CD4-positive, alpha-beta memory T cell (primary cell): ENCODE measurements around the gene MCRS1. TPM values are rescaled to one million over a fixed set of nuclear protein-coding genes. Genes with fewer than 3 reads are reported as not detected.
A peak's percentile ranks its signal among the peaks of the same experiment; 100 is the strongest.

ENCODE experiments used
- CTCF ChIA-PET: fragments of 350-600 bp; sonication (Branson Sonifier 250); formaldehyde crosslinking; loops from one replicate; lab custom pipeline; 2021; ENCODE audit warnings: inconsistent platforms; ENCODE audit not compliant: partially characterized antibody; lab: Charles Lee
- POLR2A ChIA-PET: fragments of 350-600 bp; sonication (Branson Sonifier 250); formaldehyde crosslinking; loops from one replicate; lab custom pipeline; 2021; ENCODE audit not compliant: partially characterized antibody; lab: Charles Lee
- DNase-seq, 5 donors: peaks; one replicate each; pipeline versions ENCODE4 v3.0.0 to v3.0.0-alpha.2; 2020 to 2022; ENCODE audit warnings: mixed read lengths in 1 of 5
- H3K27ac ChIP-seq: one replicate; pipeline ENCODE4 v1.7.0; 2013; ENCODE audit warnings: low read depth, low read length
- H3K27me3 ChIP-seq: 2 replicates; pipeline ENCODE4 v1.7.0; 2013; ENCODE audit warnings: mild to moderate bottlenecking, low read length, moderate library complexity; ENCODE audit not compliant: insufficient read depth
- H3K36me3 ChIP-seq: 2 replicates; pipeline ENCODE4 v1.7.0; 2013; ENCODE audit warnings: mild to moderate bottlenecking, low read length, moderate library complexity; ENCODE audit not compliant: insufficient read depth
- H3K4me1 ChIP-seq: 2 replicates; pipeline ENCODE4 v1.7.0; 2013; ENCODE audit warnings: mild to moderate bottlenecking, low read length, moderate library complexity; ENCODE audit not compliant: insufficient read depth
- H3K4me3 ChIP-seq, 2 donors: one replicate each; pipeline ENCODE4 v1.7.0; 2013; ENCODE audit warnings: low read length in 2 of 2, mild to moderate bottlenecking in 1 of 2
- H3K9me3 ChIP-seq, 2 donors: one replicate each; pipeline ENCODE4 v1.7.0; 2013; ENCODE audit warnings: low read length in 2 of 2, control low read depth in 1 of 2; ENCODE audit not compliant: control insufficient read depth in 1 of 2
- H3K27ac Mint-ChIP-seq, 7 donors: one replicate each; pipeline ENCODE4 v1.8.0; 2020 to 2021; ENCODE audit warnings: mixed read lengths in 7 of 7, mild to moderate bottlenecking in 6 of 7, inconsistent platforms in 3 of 7, moderate library complexity in 3 of 7
- H3K27me3 Mint-ChIP-seq, 2 donors: one replicate each; pipeline ENCODE4 v1.8.0; 2020 to 2021; ENCODE audit warnings: mixed read lengths in 2 of 2
- H3K36me3 Mint-ChIP-seq, 2 donors: one replicate each; pipeline ENCODE4 v1.8.0; 2020 to 2021; ENCODE audit warnings: mixed read lengths in 2 of 2, inconsistent platforms in 1 of 2, mild to moderate bottlenecking in 1 of 2
- H3K4me1 Mint-ChIP-seq, 4 donors: one replicate each; pipeline ENCODE4 v1.8.0; 2020 to 2021; ENCODE audit warnings: mixed read lengths in 4 of 4, mild to moderate bottlenecking in 1 of 4
- H3K4me3 Mint-ChIP-seq, 8 donors: one replicate each; pipeline ENCODE4 v1.8.0; 2020 to 2021; ENCODE audit warnings: mixed read lengths in 8 of 8, mild to moderate bottlenecking in 7 of 8, moderate library complexity in 6 of 8, inconsistent platforms in 3 of 8
- H3K9me3 Mint-ChIP-seq, 8 donors: one replicate each; pipeline ENCODE4 v1.8.0; 2020 to 2021; ENCODE audit warnings: mixed read lengths in 8 of 8, mild to moderate bottlenecking in 5 of 8, inconsistent platforms in 3 of 8, moderate library complexity in 1 of 8
- intact Hi-C: fragments of 100-400 bp; cut with micrococcal nuclease; formaldehyde crosslinking; loops from one replicate; pipeline ENCODE4 v1.15.1; 2023
- polyA plus RNA-seq, 2 donors: library from polyadenylated mRNA; unstranded; fragments of 300-500 nt; fragmentation: Illumina TruSeq; gene quantifications; one replicate each; pipeline ENCODE4 v1.2.3, GENCODE V29; 2021
- total RNA-seq, 2 experiments: library from RNA; stranded (reverse); gene quantifications; one replicate each; pipeline ENCODE4 v1.2.3, GENCODE V29; 2021

The MCRS1 gene
- total and polyA plus RNA-seq, 4 experiments from 2014 or later = 58.0 to 78.4 (median 68.3) TPM

- H3K9me3 Mint-ChIP-seq = peaks cover 0 to 2% (median 0%) of the 10 kb centered on the region in 8 donors
- intact Hi-C loops = no loop called here
- no peak overlapping the region for H3K27ac Mint-ChIP-seq
- no peak overlapping the region for H3K4me3 Mint-ChIP-seq
- H3K36me3 ChIP-seq = no peaks in the 10 kb centered on the region
- POLR2A ChIA-PET = interaction anchor here (0.6 kb wide), 1 partner anchor 21 kb away, joined by 3 read pairs; no protein-coding TSS in a partner anchor
- no peak for DNase-seq
- H3K4me3 ChIP-seq = no peak overlapping the region
- no peaks in the 10 kb centered on the region for H3K36me3 Mint-ChIP-seq
- H3K27me3 Mint-ChIP-seq = peaks cover 10 to 18% of the 10 kb centered on the region in 2 donors
- H3K4me1 ChIP-seq = peaks cover 8% of the 10 kb centered on the region
- peaks cover 16% of the 10 kb centered on the region for H3K27me3 ChIP-seq
- peaks cover 9 to 35% (median 13%) of the 10 kb centered on the region in 4 donors for H3K4me1 Mint-ChIP-seq
- H3K9me3 ChIP-seq = no peaks in the 10 kb centered on the region
- CTCF ChIA-PET = interaction anchor here (0.6 kb wide), 1 partner anchor 195 kb away, joined by 3 read pairs; no protein-coding TSS in a partner anchor
- H3K27ac ChIP-seq = no peak overlapping the region
Observed at GRCh38 chr12:49545815-49546214, 22.1 kb downstream of the MCRS1 start.

- CTCF ChIA-PET = interaction anchor here (0.8 kb wide), 1 partner anchor 21 kb away, joined by 3 read pairs; no protein-coding TSS in a partner anchor
- Histone ChIP-seq H3K36me3 (no peaks in the 10 kb centered on the region), H3K9me3 (no peaks in the 10 kb centered on the region), H3K27me3 (peaks cover 16% of the 10 kb centered on the region), H3K27ac (no peak overlapping the region), H3K4me3 (no peak overlapping the region), H3K4me1 (peaks cover 19% of the 10 kb centered on the region)
- peaks cover 0 to 2% (median 0%) of the 10 kb centered on the region in 8 donors for H3K9me3 Mint-ChIP-seq
- peaks cover 0 to 1% of the 10 kb centered on the region in 2 donors for H3K36me3 Mint-ChIP-seq
- DNase-seq = no peak
- H3K4me1 Mint-ChIP-seq = peaks cover 14 to 49% (median 23%) of the 10 kb centered on the region in 4 donors
- H3K27me3 Mint-ChIP-seq = peaks cover 8 to 16% of the 10 kb centered on the region in 2 donors
- H3K4me3 Mint-ChIP-seq = peak overlapping the region in 1 of 8 donors; percentile 5
- intact Hi-C loops = no loop called here
- POLR2A ChIA-PET = no interaction called here
- H3K27ac Mint-ChIP-seq = peak overlapping the region in 3 of 7 donors; percentile 21 to 89 (median 67)
Observed at GRCh38 chr12:49543914-49544815, 23.8 kb downstream of the MCRS1 start.

GRCh38 chr12:49543221-49543913 lies 24.6 kb downstream of the MCRS1 start:
- Histone ChIP-seq H3K27ac (no peak overlapping the region), H3K36me3 (no peaks in the 10 kb centered on the region), H3K9me3 (no peaks in the 10 kb centered on the region), H3K4me1 (peaks cover 12% of the 10 kb centered on the region), H3K27me3 (peaks cover 10% of the 10 kb centered on the region), H3K4me3 (no peak overlapping the region)
- Mint-ChIP-seq H3K27me3 (peaks cover 5 to 13% of the 10 kb centered on the region in 2 donors), H3K4me3 (peak overlapping the region in 1 of 8 donors; percentile 5), H3K9me3 (peaks cover 0 to 2% (median 0%) of the 10 kb centered on the region in 8 donors), H3K36me3 (peaks cover 0 to 1% of the 10 kb centered on the region in 2 donors), H3K4me1 (peaks cover 12 to 49% (median 19%) of the 10 kb centered on the region in 4 donors), H3K27ac (peak overlapping the region in 3 of 7 donors; percentile 44 to 78 (median 65))
- intact Hi-C loops = no loop called here
- POLR2A ChIA-PET = no interaction called here
- CTCF ChIA-PET = interaction anchor here (0.7 kb wide), 1 partner anchor 9 kb away, joined by 3 read pairs; no protein-coding TSS in a partner anchor
- DNase-seq = no peak

- Mint-ChIP-seq H3K27ac (peak overlapping the region in 4 of 7 donors; percentile 44 to 78 (median 60)), H3K36me3 (peaks cover 0 to 1% of the 10 kb centered on the region in 2 donors), H3K4me3 (no peak overlapping the region), H3K9me3 (peaks cover 0 to 2% (median 0%) of the 10 kb centered on the region in 8 donors), H3K27me3 (peaks cover 2 to 8% of the 10 kb centered on the region in 2 donors), H3K4me1 (peaks cover 11 to 45% (median 19%) of the 10 kb centered on the region in 4 donors)
- peaks cover 4% of the 10 kb centered on the region for H3K27me3 ChIP-seq
- ChIA-PET CTCF (interaction anchor here (0.7 kb wide), 1 partner anchor 10 kb away, joined by 3 read pairs; no protein-coding TSS in a partner anchor), POLR2A (no interaction called here)
- H3K27ac ChIP-seq = no peak overlapping the region
- intact Hi-C loops = no loop called here
- DNase-seq = no peak
- no peaks in the 10 kb centered on the region for H3K36me3 ChIP-seq
- H3K4me3 ChIP-seq = no peak overlapping the region
- H3K4me1 ChIP-seq = peaks cover 16% of the 10 kb centered on the region
- H3K9me3 ChIP-seq = no peaks in the 10 kb centered on the region
Observed at GRCh38 chr12:49542592-49543160, 25.3 kb downstream of the MCRS1 start.

- DNase-seq = no peak
- intact Hi-C loops = no loop called here
- peaks cover 11 to 45% (median 21%) of the 10 kb centered on the region in 4 donors for H3K4me1 Mint-ChIP-seq
- H3K4me3 Mint-ChIP-seq = peak overlapping the region in 1 of 8 donors; percentile 12
- no peaks in the 10 kb centered on the region for H3K9me3 ChIP-seq
- ChIA-PET POLR2A (no interaction called here), CTCF (no interaction called here)
- H3K36me3 Mint-ChIP-seq = peaks cover 0 to 1% of the 10 kb centered on the region in 2 donors
- no peaks in the 10 kb centered on the region for H3K27me3 ChIP-seq
- H3K27me3 Mint-ChIP-seq = peaks cover 0 to 3% of the 10 kb centered on the region in 2 donors
- H3K27ac Mint-ChIP-seq = peak overlapping the region in 3 of 7 donors; percentile 59 to 70 (median 62)
- H3K4me3 ChIP-seq = no peak overlapping the region
- H3K36me3 ChIP-seq = no peaks in the 10 kb centered on the region
- no peak overlapping the region for H3K27ac ChIP-seq
- H3K9me3 Mint-ChIP-seq = no peaks in the 10 kb centered on the region
- H3K4me1 ChIP-seq = peaks cover 21% of the 10 kb centered on the region
Observed at GRCh38 chr12:49541911-49542505, 25.9 kb downstream of the MCRS1 start.

GRCh38 chr12:49541140-49541861 lies 26.6 kb downstream of the MCRS1 start:
- peaks cover 21% of the 10 kb centered on the region for H3K4me1 ChIP-seq
- Mint-ChIP-seq H3K4me3 (peak overlapping the region in 2 of 8 donors; percentile 55 to 61), H3K27ac (peak overlapping the region in 4 of 7 donors; percentile 16 to 62 (median 47)), H3K9me3 (no peaks in the 10 kb centered on the region), H3K27me3 (peaks cover 0 to 3% of the 10 kb centered on the region in 2 donors), H3K36me3 (peaks cover 0 to 1% of the 10 kb centered on the region in 2 donors), H3K4me1 (peaks cover 11 to 45% (median 21%) of the 10 kb centered on the region in 4 donors)
- ChIA-PET POLR2A (no interaction called here), CTCF (interaction anchor here (1.1 kb wide), 1 partner anchor 13 kb away, joined by 3 read pairs; no protein-coding TSS in a partner anchor)
- H3K4me3 ChIP-seq = no peak overlapping the region
- DNase-seq = no peak
- no peaks in the 10 kb centered on the region for H3K9me3 ChIP-seq
- intact Hi-C loops = no loop called here
- H3K36me3 ChIP-seq = no peaks in the 10 kb centered on the region
- H3K27me3 ChIP-seq = no peaks in the 10 kb centered on the region
- H3K27ac ChIP-seq = no peak overlapping the region
